ENCODE data around the gene LHX3. TPM values are rescaled to one million over a fixed set of nuclear protein-coding genes. Genes with fewer than 3 reads are reported as not detected.

Gene LHX3
- polyA plus RNA-seq, 1 donor from 2014 or later = not detected

DNA sequence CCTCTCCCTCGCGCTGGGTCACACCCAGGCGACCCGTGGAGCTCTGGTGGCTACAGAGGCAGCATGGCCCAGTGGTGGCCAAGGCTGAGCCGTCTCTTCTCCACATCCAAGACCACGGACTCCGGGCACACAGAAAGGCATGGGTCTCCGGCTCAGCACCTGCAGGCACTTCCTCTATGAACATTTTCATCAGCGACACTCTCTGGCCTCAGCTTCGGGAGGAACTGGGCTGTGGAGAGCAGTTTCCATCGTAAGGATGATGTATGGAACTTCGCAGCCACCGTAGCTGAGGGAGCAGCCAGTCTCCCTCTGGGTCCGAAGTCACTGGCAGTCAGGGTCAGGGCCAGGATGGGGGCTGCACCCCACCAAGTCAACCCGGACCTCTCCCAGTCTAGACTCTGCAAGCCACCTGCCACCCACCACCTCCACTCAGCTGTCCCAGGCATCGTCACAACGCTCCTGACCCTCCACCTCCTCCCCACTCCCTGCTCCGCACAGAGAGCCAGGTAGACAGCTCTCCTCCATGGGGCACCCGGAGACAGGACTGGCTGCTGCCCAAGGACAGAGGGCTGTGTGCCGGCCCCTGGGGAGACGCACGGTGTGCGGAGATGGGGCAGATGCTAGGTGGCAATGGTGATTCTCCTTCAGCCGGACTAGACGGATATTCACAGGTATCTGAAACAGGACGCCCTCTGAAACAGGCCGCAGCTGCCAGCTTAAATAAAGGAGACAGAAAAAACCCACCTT, 31.0 kb upstream of the LHX3 start:
- no peaks in the 10 kb centered on the region for H3F3A ChIP-seq (ENCODE audit: insufficient read depth, low read length, poor library complexity, severe bottlenecking)
- H2AFZ ChIP-seq (ENCODE audit: low read depth, low read length) = no peak overlapping the region
- peaks cover 3% of the 10 kb centered on the region for H3K79me2 ChIP-seq (replicated peaks; ENCODE audit: insufficient read depth, low read length)
- no peaks in the 10 kb centered on the region for H3K9me2 ChIP-seq (ENCODE audit: insufficient read depth, low read length)
- H3K27ac ChIP-seq (ENCODE audit: low read length) = no peak overlapping the region
- no peaks in the 10 kb centered on the region for H4K20me1 ChIP-seq (ENCODE audit: insufficient read depth)
- TF ChIP-seq, protein P1, sequence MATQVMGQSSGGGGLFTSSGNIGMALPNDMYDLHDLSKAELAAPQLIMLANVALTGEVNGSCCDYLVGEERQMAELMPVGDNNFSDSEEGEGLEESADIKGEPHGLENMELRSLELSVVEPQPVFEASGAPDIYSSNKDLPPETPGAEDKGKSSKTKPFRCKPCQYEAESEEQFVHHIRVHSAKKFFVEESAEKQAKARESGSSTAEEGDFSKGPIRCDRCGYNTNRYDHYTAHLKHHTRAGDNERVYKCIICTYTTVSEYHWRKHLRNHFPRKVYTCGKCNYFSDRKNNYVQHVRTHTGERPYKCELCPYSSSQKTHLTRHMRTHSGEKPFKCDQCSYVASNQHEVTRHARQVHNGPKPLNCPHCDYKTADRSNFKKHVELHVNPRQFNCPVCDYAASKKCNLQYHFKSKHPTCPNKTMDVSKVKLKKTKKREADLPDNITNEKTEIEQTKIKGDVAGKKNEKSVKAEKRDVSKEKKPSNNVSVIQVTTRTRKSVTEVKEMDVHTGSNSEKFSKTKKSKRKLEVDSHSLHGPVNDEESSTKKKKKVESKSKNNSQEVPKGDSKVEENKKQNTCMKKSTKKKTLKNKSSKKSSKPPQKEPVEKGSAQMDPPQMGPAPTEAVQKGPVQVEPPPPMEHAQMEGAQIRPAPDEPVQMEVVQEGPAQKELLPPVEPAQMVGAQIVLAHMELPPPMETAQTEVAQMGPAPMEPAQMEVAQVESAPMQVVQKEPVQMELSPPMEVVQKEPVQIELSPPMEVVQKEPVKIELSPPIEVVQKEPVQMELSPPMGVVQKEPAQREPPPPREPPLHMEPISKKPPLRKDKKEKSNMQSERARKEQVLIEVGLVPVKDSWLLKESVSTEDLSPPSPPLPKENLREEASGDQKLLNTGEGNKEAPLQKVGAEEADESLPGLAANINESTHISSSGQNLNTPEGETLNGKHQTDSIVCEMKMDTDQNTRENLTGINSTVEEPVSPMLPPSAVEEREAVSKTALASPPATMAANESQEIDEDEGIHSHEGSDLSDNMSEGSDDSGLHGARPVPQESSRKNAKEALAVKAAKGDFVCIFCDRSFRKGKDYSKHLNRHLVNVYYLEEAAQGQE (IDR thresholded peaks at IDR 0.05; ENCODE audit: borderline replicate concordance) = no peak
- H3K4me2 ChIP-seq (ENCODE audit: low read length) = no peak overlapping the region
- no peak overlapping the region for H3K4me3 ChIP-seq (ENCODE audit: low read length)
- H3K9ac ChIP-seq (ENCODE audit: low read length) = no peak overlapping the region
- no peaks in the 10 kb centered on the region for H3K9me3 ChIP-seq (ENCODE audit: low read length)
- H3K36me3 ChIP-seq (ENCODE audit: insufficient read depth, low read length) = no peaks in the 10 kb centered on the region
- no peaks in the 10 kb centered on the region for H3K27me3 ChIP-seq (ENCODE audit: insufficient read depth, low read depth, low read length)

DNA sequence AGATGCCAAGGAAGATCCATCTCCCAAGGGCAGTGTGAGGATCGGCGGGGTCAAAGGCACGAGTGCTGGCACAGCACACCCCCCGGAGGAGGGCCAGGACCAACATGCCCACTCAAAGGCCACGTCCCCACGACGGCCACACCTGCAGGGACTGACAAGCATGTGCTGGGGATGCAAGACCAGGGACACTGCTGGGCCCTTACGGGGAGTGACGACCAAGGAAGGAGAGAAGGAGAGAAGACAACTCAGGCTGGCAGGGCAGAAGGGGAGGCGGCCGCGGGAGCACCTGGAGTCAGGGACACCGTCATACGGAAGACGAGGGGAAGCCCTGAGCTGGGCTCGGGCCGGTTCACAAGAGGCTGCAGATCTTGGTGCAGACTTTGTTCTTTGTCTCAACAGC, 30.2 kb upstream of the LHX3 start:
- no peak overlapping the region for H3K4me3 ChIP-seq (ENCODE audit: low read length)
- no peaks in the 10 kb centered on the region for H3K36me3 ChIP-seq (ENCODE audit: insufficient read depth, low read length)
- H3K9me3 ChIP-seq (ENCODE audit: low read length) = no peaks in the 10 kb centered on the region
- TF ChIP-seq SMC3 (conservative IDR thresholded peaks at IDR 0.05; ENCODE audit: poor library complexity) (no peak), EP300 (conservative IDR thresholded peaks at IDR 0.05; ENCODE audit: poor library complexity, severe bottlenecking) (no peak), MXI1 (conservative IDR thresholded peaks at IDR 0.05; ENCODE audit: poor library complexity, severe bottlenecking) (no peak)
- TF ChIP-seq, protein P2, sequence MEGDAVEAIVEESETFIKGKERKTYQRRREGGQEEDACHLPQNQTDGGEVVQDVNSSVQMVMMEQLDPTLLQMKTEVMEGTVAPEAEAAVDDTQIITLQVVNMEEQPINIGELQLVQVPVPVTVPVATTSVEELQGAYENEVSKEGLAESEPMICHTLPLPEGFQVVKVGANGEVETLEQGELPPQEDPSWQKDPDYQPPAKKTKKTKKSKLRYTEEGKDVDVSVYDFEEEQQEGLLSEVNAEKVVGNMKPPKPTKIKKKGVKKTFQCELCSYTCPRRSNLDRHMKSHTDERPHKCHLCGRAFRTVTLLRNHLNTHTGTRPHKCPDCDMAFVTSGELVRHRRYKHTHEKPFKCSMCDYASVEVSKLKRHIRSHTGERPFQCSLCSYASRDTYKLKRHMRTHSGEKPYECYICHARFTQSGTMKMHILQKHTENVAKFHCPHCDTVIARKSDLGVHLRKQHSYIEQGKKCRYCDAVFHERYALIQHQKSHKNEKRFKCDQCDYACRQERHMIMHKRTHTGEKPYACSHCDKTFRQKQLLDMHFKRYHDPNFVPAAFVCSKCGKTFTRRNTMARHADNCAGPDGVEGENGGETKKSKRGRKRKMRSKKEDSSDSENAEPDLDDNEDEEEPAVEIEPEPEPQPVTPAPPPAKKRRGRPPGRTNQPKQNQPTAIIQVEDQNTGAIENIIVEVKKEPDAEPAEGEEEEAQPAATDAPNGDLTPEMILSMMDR (IDR thresholded peaks at IDR 0.05; ENCODE audit: poor library complexity, severe bottlenecking) = no peak
- H3K79me2 ChIP-seq (replicated peaks; ENCODE audit: insufficient read depth, low read length) = no peaks in the 10 kb centered on the region
- H2AFZ ChIP-seq (ENCODE audit: low read depth, low read length) = no peak overlapping the region
- H3K9ac ChIP-seq (ENCODE audit: low read length) = no peak overlapping the region
- H3K4me2 ChIP-seq (ENCODE audit: low read length) = no peak overlapping the region
- H3K27ac ChIP-seq (ENCODE audit: low read length) = no peak overlapping the region
- no peaks in the 10 kb centered on the region for H3F3A ChIP-seq (ENCODE audit: insufficient read depth, low read length, poor library complexity, severe bottlenecking)
- no peaks in the 10 kb centered on the region for H3K27me3 ChIP-seq (ENCODE audit: insufficient read depth, low read depth, low read length)
- no peaks in the 10 kb centered on the region for H3K9me2 ChIP-seq (ENCODE audit: insufficient read depth, low read length)
- no peaks in the 10 kb centered on the region for H4K20me1 ChIP-seq (ENCODE audit: insufficient read depth)

DNA sequence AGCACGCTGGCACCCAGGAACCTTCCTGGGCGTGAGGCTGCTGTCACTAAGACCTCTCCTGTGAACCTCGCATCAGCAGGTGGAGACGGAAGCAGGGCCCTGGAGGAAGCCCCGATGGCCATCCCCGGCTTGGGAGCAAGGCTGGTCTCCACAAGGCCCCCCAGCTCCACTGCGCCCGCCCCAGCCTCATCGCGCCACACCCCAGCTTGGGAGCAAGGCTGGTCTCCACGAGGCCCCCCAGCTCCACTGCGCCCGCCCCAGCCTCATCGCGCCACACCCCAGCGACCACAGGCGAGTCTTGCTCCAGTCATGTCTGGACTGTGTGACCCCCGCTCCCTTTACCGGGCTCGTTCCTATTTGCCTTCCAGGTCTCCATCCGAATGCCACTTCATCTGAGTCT, 29.7 kb upstream of the LHX3 start:
- no peak overlapping the region for H3K4me3 ChIP-seq (ENCODE audit: low read length)
- H3K9me2 ChIP-seq (ENCODE audit: insufficient read depth, low read length) = no peaks in the 10 kb centered on the region
- TF ChIP-seq SMC3 (conservative IDR thresholded peaks at IDR 0.05; ENCODE audit: poor library complexity) = no peak
- TF ChIP-seq, protein P2 (IDR thresholded peaks at IDR 0.05; ENCODE audit: poor library complexity, severe bottlenecking) = no peak
- TF ChIP-seq POLR2AphosphoS5 (IDR thresholded peaks at IDR 0.05) = no peak
- TF ChIP-seq EP300 (conservative IDR thresholded peaks at IDR 0.05; ENCODE audit: poor library complexity, severe bottlenecking) = no peak
- TF ChIP-seq EZH2 (IDR thresholded peaks at IDR 0.05; ENCODE audit: borderline replicate concordance, insufficient read depth, low read length, poor library complexity, severe bottlenecking) = no peak
- TF ChIP-seq, protein P1 (IDR thresholded peaks at IDR 0.05; ENCODE audit: borderline replicate concordance) = no peak
- TF ChIP-seq MXI1 (conservative IDR thresholded peaks at IDR 0.05; ENCODE audit: poor library complexity, severe bottlenecking) = no peak
- TF ChIP-seq TAF1 (IDR thresholded peaks at IDR 0.05; ENCODE audit: low read depth) = no peak
- TF ChIP-seq RAD21 (conservative IDR thresholded peaks at IDR 0.05) = no peak
- H3K36me3 ChIP-seq (ENCODE audit: insufficient read depth, low read length) = no peaks in the 10 kb centered on the region
- no peaks in the 10 kb centered on the region for H3K27me3 ChIP-seq (ENCODE audit: insufficient read depth, low read depth, low read length)
- H3K79me2 ChIP-seq (replicated peaks; ENCODE audit: insufficient read depth, low read length) = no peaks in the 10 kb centered on the region
- no peak overlapping the region for H3K9ac ChIP-seq (ENCODE audit: low read length)
- H3F3A ChIP-seq (ENCODE audit: insufficient read depth, low read length, poor library complexity, severe bottlenecking) = no peaks in the 10 kb centered on the region
- no peaks in the 10 kb centered on the region for H3K9me3 ChIP-seq (ENCODE audit: low read length)
- no peaks in the 10 kb centered on the region for H4K20me1 ChIP-seq (ENCODE audit: insufficient read depth)
- H2AFZ ChIP-seq (ENCODE audit: low read depth, low read length) = no peak overlapping the region
- H3K27ac ChIP-seq (ENCODE audit: low read length) = no peak overlapping the region
- H3K4me2 ChIP-seq (ENCODE audit: low read length) = no peak overlapping the region
